Chondrocyte (in vitro differentiated cells): ENCODE measurements around the gene MLLT1. TPM values are rescaled to one million over a fixed set of nuclear protein-coding genes. Genes with fewer than 3 reads are reported as not detected.

Experiments
- DNase-seq: peaks from one replicate; pipeline ENCODE4 v3.0.0; 2021; ENCODE audit warnings: mixed read lengths, low spot score
- H3K27ac Mint-ChIP-seq: one replicate; pipeline ENCODE4 v1.8.0; 2021; ENCODE audit warnings: mild to moderate bottlenecking, moderate library complexity, mixed read lengths; ENCODE audit not compliant: unreplicated experiment
- H3K27me3 Mint-ChIP-seq: 2 replicates; pipeline ENCODE4 v1.8.0; 2021; ENCODE audit warnings: low read depth, mixed read lengths
- H3K36me3 Mint-ChIP-seq: 2 replicates; pipeline ENCODE4 v1.8.0; 2021; ENCODE audit warnings: low read depth, mixed read lengths
- H3K4me1 Mint-ChIP-seq: 2 replicates; pipeline ENCODE4 v1.8.0; 2021; ENCODE audit warnings: low read depth, mild to moderate bottlenecking, mixed read lengths
- H3K4me3 Mint-ChIP-seq: one replicate; pipeline ENCODE4 v1.8.0; 2021; ENCODE audit warnings: mild to moderate bottlenecking, moderate library complexity, mixed read lengths; ENCODE audit not compliant: unreplicated experiment
- H3K9me3 Mint-ChIP-seq: 2 replicates; pipeline ENCODE4 v1.8.0; 2021; ENCODE audit warnings: low read depth, mixed read lengths
- long read RNA-seq: library from polyadenylated mRNA; stranded (forward); transcript quantifications from one replicate; pipeline ENCODE4 v2.0.0, GENCODE V29; 2021
- total RNA-seq: library from RNA; stranded (reverse); gene quantifications from 3 replicates; pipeline ENCODE4 v1.2.1, GENCODE V29; 2021
- TF ChIP-seq, protein P1 (sequence below): fragments of 200-600 bp; sonication (generic); IDR thresholded peaks from 2 replicates; pipeline ENCODE4 v1.5.0; 2021; ENCODE audit warnings: antibody characterized with exemption, mild to moderate bottlenecking, moderate library complexity

Gene MLLT1, protein sequence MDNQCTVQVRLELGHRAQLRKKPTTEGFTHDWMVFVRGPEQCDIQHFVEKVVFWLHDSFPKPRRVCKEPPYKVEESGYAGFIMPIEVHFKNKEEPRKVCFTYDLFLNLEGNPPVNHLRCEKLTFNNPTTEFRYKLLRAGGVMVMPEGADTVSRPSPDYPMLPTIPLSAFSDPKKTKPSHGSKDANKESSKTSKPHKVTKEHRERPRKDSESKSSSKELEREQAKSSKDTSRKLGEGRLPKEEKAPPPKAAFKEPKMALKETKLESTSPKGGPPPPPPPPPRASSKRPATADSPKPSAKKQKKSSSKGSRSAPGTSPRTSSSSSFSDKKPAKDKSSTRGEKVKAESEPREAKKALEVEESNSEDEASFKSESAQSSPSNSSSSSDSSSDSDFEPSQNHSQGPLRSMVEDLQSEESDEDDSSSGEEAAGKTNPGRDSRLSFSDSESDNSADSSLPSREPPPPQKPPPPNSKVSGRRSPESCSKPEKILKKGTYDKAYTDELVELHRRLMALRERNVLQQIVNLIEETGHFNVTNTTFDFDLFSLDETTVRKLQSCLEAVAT
- 57.7 to 61.2 TPM (median 60.9 TPM) in 3 replicates for total RNA-seq
- long read RNA-seq, full-length matches to known transcripts: 4 of 39 reads
- long read RNA-seq, partial matches to known transcripts: 8 of 39 reads
- long read RNA-seq, other reads (novel, unspliced or antisense): 27 of 39 reads

DNA sequence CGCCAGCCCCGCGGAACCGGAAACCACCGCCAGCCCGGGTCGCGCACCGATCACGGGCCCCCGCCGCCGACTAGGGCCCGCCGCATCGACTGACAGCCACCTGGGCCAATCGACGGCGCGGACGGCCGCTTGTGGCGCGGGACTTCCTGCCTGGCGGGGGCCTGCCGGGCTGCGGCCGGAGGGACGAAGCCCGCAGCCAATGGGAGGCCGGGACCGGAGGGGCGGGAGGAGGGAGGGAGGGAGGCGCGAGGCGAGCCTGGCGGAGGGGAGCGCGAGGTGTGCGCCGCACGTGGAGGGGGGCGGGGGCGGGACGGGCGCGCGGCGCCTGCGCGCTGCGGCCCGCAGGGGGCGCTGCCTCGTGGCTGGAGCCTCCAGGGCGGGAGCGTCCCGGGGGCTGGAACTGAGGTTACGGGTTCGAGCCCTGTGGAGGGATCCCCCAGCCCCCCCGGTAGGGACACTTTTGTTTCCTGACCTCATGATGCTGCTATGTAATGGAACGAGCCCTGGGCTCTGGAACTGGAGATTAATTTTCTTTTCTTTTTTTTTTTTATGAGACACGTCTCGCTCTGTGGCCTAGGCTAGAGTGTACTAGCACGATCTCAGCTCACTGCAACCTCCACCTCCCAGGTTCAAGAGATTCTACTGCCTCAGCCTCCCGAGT is at the start of gene MLLT1:
Gene MLLT1, minus strand, starts transcription at position 45 of the 661 bp plus-strand sequence. CDS start 191 bp downstream, outside the sequence.
- no peaks in the 10 kb centered on the region for H3K27me3 Mint-ChIP-seq
- H3K27ac Mint-ChIP-seq: peak within 1 kb of the TSS; percentile 73
- TF ChIP-seq, protein P1, sequence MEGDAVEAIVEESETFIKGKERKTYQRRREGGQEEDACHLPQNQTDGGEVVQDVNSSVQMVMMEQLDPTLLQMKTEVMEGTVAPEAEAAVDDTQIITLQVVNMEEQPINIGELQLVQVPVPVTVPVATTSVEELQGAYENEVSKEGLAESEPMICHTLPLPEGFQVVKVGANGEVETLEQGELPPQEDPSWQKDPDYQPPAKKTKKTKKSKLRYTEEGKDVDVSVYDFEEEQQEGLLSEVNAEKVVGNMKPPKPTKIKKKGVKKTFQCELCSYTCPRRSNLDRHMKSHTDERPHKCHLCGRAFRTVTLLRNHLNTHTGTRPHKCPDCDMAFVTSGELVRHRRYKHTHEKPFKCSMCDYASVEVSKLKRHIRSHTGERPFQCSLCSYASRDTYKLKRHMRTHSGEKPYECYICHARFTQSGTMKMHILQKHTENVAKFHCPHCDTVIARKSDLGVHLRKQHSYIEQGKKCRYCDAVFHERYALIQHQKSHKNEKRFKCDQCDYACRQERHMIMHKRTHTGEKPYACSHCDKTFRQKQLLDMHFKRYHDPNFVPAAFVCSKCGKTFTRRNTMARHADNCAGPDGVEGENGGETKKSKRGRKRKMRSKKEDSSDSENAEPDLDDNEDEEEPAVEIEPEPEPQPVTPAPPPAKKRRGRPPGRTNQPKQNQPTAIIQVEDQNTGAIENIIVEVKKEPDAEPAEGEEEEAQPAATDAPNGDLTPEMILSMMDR: peak; percentile 88
- H3K36me3 Mint-ChIP-seq: no peaks in the 10 kb centered on the region
- peaks cover 40% of the 10 kb centered on the region for H3K4me1 Mint-ChIP-seq
- DNase-seq: peak; percentile 98
- no peaks in the 10 kb centered on the region for H3K9me3 Mint-ChIP-seq
- H3K4me3 Mint-ChIP-seq: peak within 1 kb of the TSS; percentile 96

DNA sequence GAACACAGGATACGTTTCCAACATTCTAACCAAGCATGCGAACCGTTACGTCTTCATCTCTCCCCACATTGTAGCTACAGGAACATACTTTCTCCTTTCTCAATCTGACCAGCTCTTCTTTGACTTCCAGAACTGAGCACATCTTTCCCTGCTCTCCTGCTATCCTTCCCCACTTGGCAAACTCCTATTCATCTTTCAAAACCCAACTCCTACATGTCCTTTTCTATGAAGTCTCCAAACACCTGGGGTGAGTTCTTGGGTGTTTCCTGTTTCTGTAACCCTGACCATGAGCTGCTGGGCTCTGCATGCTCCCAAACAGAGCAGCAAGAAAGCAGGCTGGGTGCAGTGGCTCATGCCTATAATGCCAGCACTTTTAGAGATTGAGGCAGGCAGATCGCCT is 47.0 kb upstream of the MLLT1 start:
- H3K4me1 Mint-ChIP-seq: no peaks in the 10 kb centered on the region

DNA sequence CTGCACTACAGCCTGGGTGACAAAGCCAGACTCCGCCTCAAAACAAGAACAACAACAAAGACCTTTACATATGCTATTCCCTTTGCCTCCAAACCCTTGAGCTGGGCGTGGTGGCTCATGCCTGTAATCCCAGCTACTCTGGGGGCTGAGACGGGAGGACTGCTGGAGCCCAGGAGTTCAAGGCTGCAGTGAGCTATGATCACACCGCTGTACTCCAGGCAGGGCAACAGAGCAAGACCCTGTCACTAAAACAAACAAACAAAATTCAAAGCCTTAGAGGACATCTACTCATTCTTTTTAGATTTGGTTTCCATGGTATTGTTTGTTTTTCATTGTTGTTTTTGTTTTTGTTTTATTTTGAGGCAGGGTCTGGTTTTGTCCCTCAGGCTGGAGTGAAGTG is 45.8 kb upstream of the MLLT1 start:
- H3K27ac Mint-ChIP-seq: no peak overlapping the region
- peaks cover 27% of the 10 kb centered on the region for H3K27me3 Mint-ChIP-seq
- no peak overlapping the region for H3K4me3 Mint-ChIP-seq
- H3K4me1 Mint-ChIP-seq: no peaks in the 10 kb centered on the region
- H3K36me3 Mint-ChIP-seq: peaks cover 2% of the 10 kb centered on the region
- DNase-seq: no peak
- H3K9me3 Mint-ChIP-seq: peaks cover 2% of the 10 kb centered on the region
- TF ChIP-seq, protein P1: no peak

More for the DNA sequence above, 47.0 kb upstream of the MLLT1 start:
- TF ChIP-seq, protein P1: no peak
- Mint-ChIP-seq H3K27ac (no peak overlapping the region), H3K4me3 (no peak overlapping the region), H3K36me3 (peaks cover 2% of the 10 kb centered on the region), H3K9me3 (peaks cover 2% of the 10 kb centered on the region), H3K27me3 (peaks cover 23% of the 10 kb centered on the region)
- DNase-seq: no peak

DNA sequence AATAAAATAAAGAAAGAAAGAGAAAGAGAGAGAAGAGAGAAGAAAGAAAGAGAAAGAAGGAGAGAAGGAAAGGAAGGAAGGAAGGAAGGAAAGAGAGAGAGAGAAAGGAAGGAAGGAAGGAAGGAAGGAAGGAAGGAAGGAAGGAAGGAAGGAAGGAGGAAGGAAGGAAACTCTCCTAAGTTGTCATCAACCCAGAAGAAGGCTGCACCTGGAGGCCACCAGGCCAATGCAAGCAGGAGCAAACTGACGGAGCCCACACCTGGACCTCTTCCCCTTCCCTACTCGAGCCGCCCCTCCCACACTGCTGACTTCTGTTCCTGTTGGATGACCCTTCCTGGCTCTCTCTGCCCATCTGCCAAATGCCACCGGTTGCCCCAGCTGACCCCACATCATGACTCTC is 45.0 kb upstream of the MLLT1 start:
- Mint-ChIP-seq H3K27ac (no peak overlapping the region), H3K4me3 (no peak overlapping the region), H3K36me3 (peaks cover 2% of the 10 kb centered on the region), H3K9me3 (peaks cover 2% of the 10 kb centered on the region), H3K4me1 (no peaks in the 10 kb centered on the region), H3K27me3 (peaks cover 24% of the 10 kb centered on the region)
- DNase-seq: no peak
- TF ChIP-seq, protein P1: no peak

DNA sequence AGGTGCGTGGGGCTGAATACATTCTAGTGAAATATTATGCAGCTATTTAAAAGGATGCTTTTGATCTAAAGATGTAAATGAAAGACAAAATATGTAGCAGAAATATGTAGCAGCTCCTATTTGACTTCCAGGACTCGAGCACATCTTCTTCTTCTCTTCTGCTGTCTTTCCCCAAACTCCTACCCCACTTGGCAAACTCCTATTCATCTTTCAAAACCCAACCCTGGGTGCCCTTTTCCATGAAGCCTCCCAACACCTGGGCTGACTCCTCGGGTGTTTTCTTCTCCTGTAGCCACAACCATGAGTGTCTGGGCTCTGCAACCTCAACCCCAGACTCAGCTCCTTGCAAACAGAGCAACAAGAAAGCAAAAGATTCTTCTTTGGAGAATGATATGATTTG is 42.5 kb upstream of the MLLT1 start:
- Mint-ChIP-seq H3K4me3 (no peak overlapping the region), H3K27me3 (peaks cover 25% of the 10 kb centered on the region), H3K36me3 (peaks cover 2% of the 10 kb centered on the region), H3K27ac (no peak overlapping the region), H3K4me1 (no peaks in the 10 kb centered on the region), H3K9me3 (peaks cover 2% of the 10 kb centered on the region)
- TF ChIP-seq, protein P1: no peak
- DNase-seq: no peak
